SK-N-SH treated with all-trans-retinoic acid at 6 μM for 48 hours (cell line): ENCODE measurements around the gene PGAP2.
"Not testable (repeated sequence)": the region's sequence is repeated elsewhere in the genome, so short reads cannot be mapped to it uniquely, and the experiment has no call there.

Experiments
- ATAC-seq: fragments of 200-7000 bp; cut with Tn5 transposase; 3 replicates; pipeline ENCODE4 v1.9.1; 2020; ENCODE audit warnings: mild to moderate bottlenecking, moderate library complexity
- ARNTL ChIP-seq: fragments of 450-650 bp; formaldehyde crosslinking; IDR thresholded peaks from 2 replicates; pipeline ENCODE4 v1.5.0; 2020; ENCODE audit warnings: low read depth, mild to moderate bottlenecking, moderate library complexity, borderline replicate concordance
- BACH2 ChIP-seq: fragments of 250-450 bp; sonication (Bioruptor Pico); IDR thresholded peaks from 2 replicates; pipeline ENCODE4 v1.9.0; 2021; ENCODE audit warnings: mild to moderate bottlenecking, borderline replicate concordance
- CSDC2 ChIP-seq: fragments of 250-450 bp; sonication (Bioruptor Pico); IDR thresholded peaks from 2 replicates; pipeline ENCODE4 v1.5.0; 2020; ENCODE audit warnings: mild to moderate bottlenecking, moderate library complexity
- ESRRG ChIP-seq: fragments of 250-450 bp; sonication (Bioruptor Pico); IDR thresholded peaks from 2 replicates; pipeline ENCODE4 v1.6.1; 2021; ENCODE audit warnings: mild to moderate bottlenecking
- GLIS3 ChIP-seq: fragments of 250-450 bp; sonication (Bioruptor Pico); IDR thresholded peaks from 2 replicates; pipeline ENCODE4 v1.5.0; 2020; ENCODE audit warnings: mild to moderate bottlenecking, moderate library complexity
- ISL1 ChIP-seq: fragments of 250-450 bp; sonication (Bioruptor Pico); IDR thresholded peaks from 2 replicates; pipeline ENCODE4 v2.1.2; 2022; ENCODE audit warnings: mild to moderate bottlenecking, moderate library complexity
- PATZ1 ChIP-seq: fragments of 250-450 bp; sonication (Bioruptor Pico); IDR thresholded peaks from 2 replicates; pipeline ENCODE4 v1.8.0; 2020; ENCODE audit warnings: mild to moderate bottlenecking, moderate library complexity, borderline replicate concordance
- PPARA ChIP-seq: fragments of 250-450 bp; sonication (Bioruptor Pico); IDR thresholded peaks from 2 replicates; pipeline ENCODE4 v1.5.0; 2020; ENCODE audit warnings: mild to moderate bottlenecking, borderline replicate concordance
- RARB ChIP-seq: fragments of 250-450 bp; sonication (Bioruptor Pico); IDR thresholded peaks from 2 replicates; pipeline ENCODE4 v1.8.0; 2021; ENCODE audit warnings: mild to moderate bottlenecking, moderate library complexity
- SNAI2 ChIP-seq: fragments of 250-450 bp; sonication (Bioruptor Pico); IDR thresholded peaks from 2 replicates; pipeline ENCODE4 v1.5.0; 2020; ENCODE audit warnings: mild to moderate bottlenecking, moderate library complexity
- TCF4 ChIP-seq: fragments of 250-450 bp; sonication (Bioruptor Pico); IDR thresholded peaks from 2 replicates; pipeline ENCODE4 v1.8.0; 2021; ENCODE audit warnings: mild to moderate bottlenecking, moderate library complexity, borderline replicate concordance
- TOX ChIP-seq: fragments of 250-450 bp; sonication (Bioruptor Pico); IDR thresholded peaks from 2 replicates; pipeline ENCODE4 v1.8.0; 2021; ENCODE audit warnings: mild to moderate bottlenecking, moderate library complexity, borderline replicate concordance
- TSHZ2 ChIP-seq: fragments of 250-450 bp; sonication (Bioruptor Pico); IDR thresholded peaks from 2 replicates; pipeline ENCODE4 v1.5.0; 2020; ENCODE audit warnings: mild to moderate bottlenecking, moderate library complexity
- ZC3H10 ChIP-seq: fragments of 250-450 bp; sonication (Bioruptor Pico); IDR thresholded peaks from 2 replicates; pipeline ENCODE4 v1.5.1; 2021; ENCODE audit warnings: mild to moderate bottlenecking, moderate library complexity
- TF ChIP-seq, protein P1 (sequence below): fragments of 250-450 bp; sonication (Bioruptor Pico); IDR thresholded peaks from 2 replicates; pipeline ENCODE4 v1.5.1; 2020; ENCODE audit warnings: low read depth, mild to moderate bottlenecking, moderate library complexity
- TF ChIP-seq, protein P2 (sequence below): fragments of 250-450 bp; sonication (Bioruptor Pico); IDR thresholded peaks from 2 replicates; pipeline ENCODE4 v1.8.0; 2021; ENCODE audit warnings: low read depth, mild to moderate bottlenecking, moderate library complexity, borderline replicate concordance

PGAP2 gene

GRCh38 chr11:3808861-3809623, 682 bp downstream of the PGAP2 start (continued):
- TF ChIP-seq, protein P1, sequence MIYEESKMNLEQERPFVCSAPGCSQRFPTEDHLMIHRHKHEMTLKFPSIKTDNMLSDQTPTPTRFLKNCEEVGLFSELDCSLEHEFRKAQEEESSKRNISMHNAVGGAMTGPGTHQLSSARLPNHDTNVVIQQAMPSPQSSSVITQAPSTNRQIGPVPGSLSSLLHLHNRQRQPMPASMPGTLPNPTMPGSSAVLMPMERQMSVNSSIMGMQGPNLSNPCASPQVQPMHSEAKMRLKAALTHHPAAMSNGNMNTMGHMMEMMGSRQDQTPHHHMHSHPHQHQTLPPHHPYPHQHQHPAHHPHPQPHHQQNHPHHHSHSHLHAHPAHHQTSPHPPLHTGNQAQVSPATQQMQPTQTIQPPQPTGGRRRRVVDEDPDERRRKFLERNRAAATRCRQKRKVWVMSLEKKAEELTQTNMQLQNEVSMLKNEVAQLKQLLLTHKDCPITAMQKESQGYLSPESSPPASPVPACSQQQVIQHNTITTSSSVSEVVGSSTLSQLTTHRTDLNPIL, result no peak

GRCh38 chr11:3809624-3809928, 1.2 kb downstream of the PGAP2 start:
- TF ChIP-seq ARNTL (no peak), PPARA (no peak), TCF4 (CRISPR knock-in tag) (no peak), GLIS3 (no peak), BACH2 (CRISPR knock-in tag) (no peak), ZC3H10 (CRISPR knock-in tag) (no peak)
- ATAC-seq, result no peak

GRCh38 chr11:3810446-3810845, 2.1 kb downstream of the PGAP2 start:
- TF ChIP-seq, protein P1, result no peak
- no peak for TF ChIP-seq ESRRG (CRISPR knock-in tag)
- no peak for TF ChIP-seq BACH2 (CRISPR knock-in tag)
- no peak for TF ChIP-seq RARB
- no peak for TF ChIP-seq ARNTL
- TF ChIP-seq, all 23 proteins: peak for 0
- ATAC-seq, result no peak

DNA sequence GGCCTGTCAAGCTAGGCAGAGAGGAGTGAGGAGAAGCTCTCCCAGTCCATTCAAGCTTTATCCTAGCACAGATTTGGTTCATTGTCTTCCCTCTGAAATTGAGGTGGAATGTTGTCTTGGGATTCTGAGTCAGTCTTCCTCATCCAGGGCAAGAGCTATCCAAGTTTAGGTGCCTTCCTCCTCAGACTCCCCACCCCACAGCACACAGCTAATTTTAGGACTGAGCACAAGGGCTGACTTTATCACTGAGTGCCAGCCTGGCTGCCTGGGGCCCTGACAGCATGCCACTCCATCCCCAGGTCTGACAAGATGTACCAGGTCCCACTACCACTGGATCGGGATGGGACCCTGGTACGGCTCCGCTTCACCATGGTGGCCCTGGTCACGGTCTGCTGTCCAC, 2.6 kb downstream of the PGAP2 start:
- no peak for TF ChIP-seq SNAI2 (CRISPR knock-in tag)
- TF ChIP-seq ARNTL, result no peak
- no peak for TF ChIP-seq ESRRG (CRISPR knock-in tag)
- TF ChIP-seq PPARA, result no peak
- TF ChIP-seq TOX (CRISPR knock-in tag), result no peak
- no peak for TF ChIP-seq TSHZ2
- ATAC-seq, result no peak

- not testable (repeated sequence) for ATAC-seq
Observed at GRCh38 chr11:3814832-3815231, 6.5 kb downstream of the PGAP2 start.

DNA sequence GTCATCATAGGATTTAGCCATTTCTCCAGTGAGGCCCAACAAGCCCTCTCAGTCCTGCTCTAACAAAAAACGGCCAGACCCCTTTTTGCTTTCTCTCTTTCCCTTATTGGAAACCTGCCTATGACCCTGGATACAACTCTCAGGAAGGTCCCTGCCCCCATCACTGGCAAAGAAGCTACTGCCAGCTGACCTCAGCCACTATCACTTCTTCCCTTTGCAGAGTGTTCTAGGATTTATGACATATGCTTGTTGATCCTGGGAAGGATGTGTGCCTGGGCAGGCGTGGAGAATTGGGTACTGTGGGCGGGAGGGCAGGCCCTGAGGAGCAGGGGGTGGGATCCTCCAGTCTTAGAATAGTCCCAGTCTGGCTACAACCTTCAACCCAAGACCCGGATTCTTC, 7.5 kb downstream of the PGAP2 start:
- ATAC-seq, result no peak
- no peak for TF ChIP-seq TCF4 (CRISPR knock-in tag)
- no peak for TF ChIP-seq TSHZ2
- TF ChIP-seq ISL1, result no peak
- no peak for TF ChIP-seq CSDC2 (CRISPR knock-in tag)
- TF ChIP-seq, protein P1, result no peak
- no peak for TF ChIP-seq BACH2 (CRISPR knock-in tag)
- TF ChIP-seq, protein P2, sequence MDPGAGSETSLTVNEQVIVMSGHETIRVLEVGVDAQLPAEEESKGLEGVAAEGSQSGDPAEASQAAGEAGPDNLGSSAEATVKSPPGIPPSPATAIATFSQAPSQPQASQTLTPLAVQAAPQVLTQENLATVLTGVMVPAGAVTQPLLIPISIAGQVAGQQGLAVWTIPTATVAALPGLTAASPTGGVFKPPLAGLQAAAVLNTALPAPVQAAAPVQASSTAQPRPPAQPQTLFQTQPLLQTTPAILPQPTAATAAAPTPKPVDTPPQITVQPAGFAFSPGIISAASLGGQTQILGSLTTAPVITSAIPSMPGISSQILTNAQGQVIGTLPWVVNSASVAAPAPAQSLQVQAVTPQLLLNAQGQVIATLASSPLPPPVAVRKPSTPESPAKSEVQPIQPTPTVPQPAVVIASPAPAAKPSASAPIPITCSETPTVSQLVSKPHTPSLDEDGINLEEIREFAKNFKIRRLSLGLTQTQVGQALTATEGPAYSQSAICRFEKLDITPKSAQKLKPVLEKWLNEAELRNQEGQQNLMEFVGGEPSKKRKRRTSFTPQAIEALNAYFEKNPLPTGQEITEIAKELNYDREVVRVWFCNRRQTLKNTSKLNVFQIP, result no peak
- no peak for TF ChIP-seq PPARA
- TF ChIP-seq PATZ1 (CRISPR knock-in tag), result no peak
- TF ChIP-seq RARB, result no peak
- no peak for TF ChIP-seq ESRRG (CRISPR knock-in tag)
- TF ChIP-seq SNAI2 (CRISPR knock-in tag), result no peak
